Thoracic aorta (tissue), 2 donors: ENCODE data around the gene HMGA1. TPM values are rescaled to one million over a fixed set of nuclear protein-coding genes. Genes with fewer than 3 reads are reported as not detected.

Source experiments
- ATAC-seq: fragments of 150-250 bp; one replicate; pipeline ENCODE4 v1.8.0; 2017; ENCODE audit warnings: low read depth; ENCODE audit not compliant: insufficient number of reproducible peaks, low FRiP score
- DNase-seq: peaks from one replicate; pipeline ENCODE4 v3.0.0-alpha.2; 2020; ENCODE audit warnings: low spot score
- H3K27ac ChIP-seq, 2 donors: fragments of 200-600 bp; sonication (generic); 1 replicate in 1 of 2; 2 replicates in 1 of 2; pipeline ENCODE4 v1.5.1; 2016; ENCODE audit warnings: mild to moderate bottlenecking in 2 of 2, moderate library complexity in 2 of 2
- H3K27me3 ChIP-seq: fragments of 200-600 bp; sonication (generic); replicated peaks from 2 replicates; pipeline ENCODE4 v1.6.0; 2016; ENCODE audit warnings: mild to moderate bottlenecking; ENCODE audit not compliant: insufficient read depth
- H3K36me3 ChIP-seq: fragments of 200-600 bp; sonication (generic); one replicate; pipeline ENCODE4 v1.5.1; 2016
- H3K4me1 ChIP-seq, 2 donors: fragments of 200-600 bp; sonication (generic); 1 replicate in 1 of 2; 2 replicates in 1 of 2; pipeline versions ENCODE4 v1.5.1 to v1.6.0; 2016; ENCODE audit warnings: low read depth in 2 of 2, mild to moderate bottlenecking in 1 of 2; ENCODE audit not compliant: control insufficient read depth in 1 of 2
- H3K4me3 ChIP-seq: fragments of 200-600 bp; sonication (generic); 2 replicates; pipeline ENCODE4 v1.5.1; 2016; ENCODE audit warnings: mild to moderate bottlenecking
- H3K9me3 ChIP-seq: fragments of 200-600 bp; sonication (generic); 2 replicates; pipeline ENCODE4 v1.5.1; 2016
- CTCF ChIP-seq: fragments of 200-600 bp; sonication (generic); IDR thresholded peaks from one replicate; pipeline ENCODE4 v1.5.1; 2019; ENCODE audit warnings: antibody characterized with exemption
- total RNA-seq, 2 donors: library from RNA; depleted of rRNA; stranded (reverse); fragments of >200 nt; gene quantifications; one replicate each; pipeline versions ENCODE4 v1.1.0 to v1.2.3, GENCODE V29; 2016

The HMGA1 gene
- total RNA-seq, 2 donors from 2014 or later, result 20.7 to 28.0 TPM

DNA sequence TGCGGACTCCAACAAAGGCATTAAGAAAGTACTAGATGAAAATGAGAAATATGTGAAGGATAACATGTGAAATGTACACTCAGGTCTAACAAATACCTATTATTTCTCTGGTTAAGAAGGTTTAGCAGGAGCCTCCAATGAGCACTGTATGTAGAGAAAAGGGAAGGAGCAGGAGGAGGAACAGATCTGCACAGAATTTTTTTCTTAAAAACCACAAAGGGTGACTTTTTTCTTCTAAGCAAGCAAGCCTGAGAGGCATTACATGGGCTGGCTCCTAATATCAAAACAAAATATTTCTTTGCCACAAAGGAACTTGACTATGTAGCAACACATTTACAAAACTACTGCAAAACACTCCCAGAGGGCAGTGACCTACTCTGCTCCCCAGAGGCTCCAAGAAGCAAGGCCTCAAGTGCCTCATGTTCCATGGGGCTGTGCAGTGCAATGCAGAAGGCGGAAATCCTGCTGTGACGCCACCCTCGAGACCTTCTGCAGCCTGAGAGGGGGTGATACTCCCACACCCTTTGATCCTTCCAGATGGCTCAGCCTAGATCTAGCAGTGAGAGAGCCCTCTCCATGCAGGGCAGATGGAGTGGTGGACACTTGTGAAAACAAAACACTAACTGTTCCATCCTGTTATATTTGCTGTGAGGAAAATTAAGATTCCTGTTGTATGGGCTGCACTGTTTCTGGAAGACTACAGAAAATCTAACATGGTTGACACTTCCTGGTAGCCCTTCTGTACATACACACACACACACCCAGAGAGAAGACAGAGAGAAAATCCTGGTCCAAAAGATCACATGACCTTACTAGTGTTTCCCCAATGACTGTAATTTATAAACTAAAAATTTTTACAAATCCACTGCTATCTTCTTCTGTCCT, 48.1 kb downstream of the HMGA1 start:
- H3K27ac ChIP-seq, result peak overlapping the region in 1 of 2 donors; percentile 19
- H3K4me3 ChIP-seq, result no peak overlapping the region
- DNase-seq (no peak), ATAC-seq (no peak)
- H3K4me1 ChIP-seq, result peaks cover 10 to 15% of the 10 kb centered on the region in 2 donors
- H3K36me3 ChIP-seq, result no peaks in the 10 kb centered on the region
- no peaks in the 10 kb centered on the region for H3K9me3 ChIP-seq
- H3K27me3 ChIP-seq, result no peaks in the 10 kb centered on the region
- no peak for TF ChIP-seq CTCF

- no peak for TF ChIP-seq CTCF
- peaks cover 10 to 15% of the 10 kb centered on the region in 2 donors for H3K4me1 ChIP-seq
- H3K27me3 ChIP-seq, result no peaks in the 10 kb centered on the region
- ATAC-seq (no peak), DNase-seq (no peak)
- peak overlapping the region in 1 of 2 donors; percentile 19 for H3K27ac ChIP-seq
- H3K36me3 ChIP-seq, result no peaks in the 10 kb centered on the region
- H3K4me3 ChIP-seq, result no peak overlapping the region
- H3K9me3 ChIP-seq, result no peaks in the 10 kb centered on the region
Measured at GRCh38 chr6:34285448-34286164, 48.9 kb downstream of the HMGA1 start.

- H3K4me3 ChIP-seq, result no peak overlapping the region
- DNase-seq (no peak), ATAC-seq (no peak)
- no peaks in the 10 kb centered on the region for H3K9me3 ChIP-seq
- peaks cover 10 to 15% of the 10 kb centered on the region in 2 donors for H3K4me1 ChIP-seq
- H3K36me3 ChIP-seq, result peaks cover 11% of the 10 kb centered on the region
- TF ChIP-seq CTCF, result no peak
- peak overlapping the region in 1 of 2 donors; percentile 30 for H3K27ac ChIP-seq
- H3K27me3 ChIP-seq, result no peaks in the 10 kb centered on the region
Measured at GRCh38 chr6:34288581-34288980, 51.9 kb downstream of the HMGA1 start.

GRCh38 chr6:34289137-34289536, 52.5 kb downstream of the HMGA1 start:
- Histone ChIP-seq H3K4me1 (peaks cover 10 to 15% of the 10 kb centered on the region in 2 donors), H3K36me3 (peaks cover 16% of the 10 kb centered on the region), H3K4me3 (no peak overlapping the region), H3K27ac (no peak overlapping the region), H3K27me3 (no peaks in the 10 kb centered on the region), H3K9me3 (no peaks in the 10 kb centered on the region)
- TF ChIP-seq CTCF, result no peak
- ATAC-seq (no peak), DNase-seq (no peak)

GRCh38 chr6:34292954-34293353, 56.3 kb downstream of the HMGA1 start:
- no peak for DNase-seq
- Histone ChIP-seq H3K4me3 (no peak overlapping the region), H3K27ac (no peak overlapping the region), H3K36me3 (peaks cover 19% of the 10 kb centered on the region), H3K27me3 (no peaks in the 10 kb centered on the region), H3K9me3 (no peaks in the 10 kb centered on the region), H3K4me1 (peaks cover 12 to 32% of the 10 kb centered on the region in 2 donors)
- no peak for TF ChIP-seq CTCF
- no peak for ATAC-seq
